ENCODE results near the gene BEST1.

GRCh38 chr11:61911701-61912529 is 38.2 kb upstream of the BEST1 start:
- TF ChIP-seq EZH2 (IDR thresholded peaks at IDR 0.05; ENCODE audit: borderline replicate concordance, low read length) (no peak), CTCF (IDR thresholded peaks at IDR 0.05; ENCODE audit: low read length) (no peak)

All from OCI-LY1 (cell line).